Measurements from ENCODE around the gene SH3BGRL2.

Gene SH3BGRL2

GRCh38 chr6:79708095-79708791 lies 77.1 kb downstream of the SH3BGRL2 start:
- no peaks in the 10 kb centered on the region for H3K9me3 ChIP-seq (ENCODE audit: insufficient read depth, low read length, severe bottlenecking)
- H3K4me2 ChIP-seq (ENCODE audit: insufficient read depth, low read length): no peak overlapping the region
- H4K20me1 ChIP-seq (ENCODE audit: insufficient read depth, low read length): no peaks in the 10 kb centered on the region
- H3K79me2 ChIP-seq (ENCODE audit: insufficient read depth, low read length): no peaks in the 10 kb centered on the region
- ATAC-seq (ENCODE audit: insufficient read depth, low read depth) (no peak), DNase-seq (no peak)
- TF ChIP-seq EZH2 (IDR thresholded peaks at IDR 0.05; ENCODE audit: borderline replicate concordance, low read depth, low read length, severe bottlenecking) (no peak), CTCF (IDR thresholded peaks at IDR 0.05; ENCODE audit: borderline replicate concordance, extremely low read depth, low read length, poor library complexity, severe bottlenecking) (no peak)
- no peaks in the 10 kb centered on the region for H3K4me1 ChIP-seq (ENCODE audit: insufficient read depth, low read length)
- no peak overlapping the region for H2AFZ ChIP-seq (ENCODE audit: low read depth, low read length)
- no peak overlapping the region for H3K27ac ChIP-seq (ENCODE audit: low read length)
- H3K27me3 ChIP-seq (ENCODE audit: insufficient read depth, low read length, poor library complexity): no peaks in the 10 kb centered on the region
- no peak overlapping the region for H3K4me3 ChIP-seq (ENCODE audit: low read depth in 1 of 2, low read length in 2 of 2)
- H3K36me3 ChIP-seq (ENCODE audit: insufficient read depth, low read length): no peaks in the 10 kb centered on the region
- no peak overlapping the region for H3K9ac ChIP-seq (ENCODE audit: low read depth, low read length)

GRCh38 chr6:79710127-79710526 lies 79.0 kb downstream of the SH3BGRL2 start:
- no peaks in the 10 kb centered on the region for H4K20me1 ChIP-seq (ENCODE audit: insufficient read depth, low read length)

GRCh38 chr6:79711167-79711566 lies 80.0 kb downstream of the SH3BGRL2 start:
- H3K79me2 ChIP-seq (ENCODE audit: insufficient read depth, low read length): no peaks in the 10 kb centered on the region
- TF ChIP-seq CTCF (IDR thresholded peaks at IDR 0.05; ENCODE audit: borderline replicate concordance, extremely low read depth, low read length, poor library complexity, severe bottlenecking) (no peak), EZH2 (IDR thresholded peaks at IDR 0.05; ENCODE audit: borderline replicate concordance, low read depth, low read length, severe bottlenecking) (no peak)
- no peak overlapping the region for H3K27ac ChIP-seq (ENCODE audit: low read length)
- no peaks in the 10 kb centered on the region for H4K20me1 ChIP-seq (ENCODE audit: insufficient read depth, low read length)
- no peaks in the 10 kb centered on the region for H3K36me3 ChIP-seq (ENCODE audit: insufficient read depth, low read length)
- H3K4me2 ChIP-seq (ENCODE audit: insufficient read depth, low read length): no peak overlapping the region
- DNase-seq (no peak), ATAC-seq (ENCODE audit: insufficient read depth, low read depth) (no peak)
- H2AFZ ChIP-seq (ENCODE audit: low read depth, low read length): no peak overlapping the region
- H3K4me3 ChIP-seq (ENCODE audit: low read depth in 1 of 2, low read length in 2 of 2): no peak overlapping the region
- H3K9ac ChIP-seq (ENCODE audit: low read depth, low read length): no peak overlapping the region
- no peaks in the 10 kb centered on the region for H3K27me3 ChIP-seq (ENCODE audit: insufficient read depth, low read length, poor library complexity)
- no peaks in the 10 kb centered on the region for H3K4me1 ChIP-seq (ENCODE audit: insufficient read depth, low read length)
- H3K9me3 ChIP-seq (ENCODE audit: insufficient read depth, low read length, severe bottlenecking): no peaks in the 10 kb centered on the region

More at GRCh38 chr6:79710127-79710526, 79.0 kb downstream of the SH3BGRL2 start:
- no peak overlapping the region for H3K27ac ChIP-seq (ENCODE audit: low read length)
- H3K4me2 ChIP-seq (ENCODE audit: insufficient read depth, low read length): no peak overlapping the region
- H3K27me3 ChIP-seq (ENCODE audit: insufficient read depth, low read length, poor library complexity): no peaks in the 10 kb centered on the region
- H3K4me1 ChIP-seq (ENCODE audit: insufficient read depth, low read length): no peaks in the 10 kb centered on the region
- no peak for DNase-seq
- H3K36me3 ChIP-seq (ENCODE audit: insufficient read depth, low read length): no peaks in the 10 kb centered on the region
- H3K79me2 ChIP-seq (ENCODE audit: insufficient read depth, low read length): no peaks in the 10 kb centered on the region
- ATAC-seq (ENCODE audit: insufficient read depth, low read depth): no peak
- no peak overlapping the region for H2AFZ ChIP-seq (ENCODE audit: low read depth, low read length)
- H3K9ac ChIP-seq (ENCODE audit: low read depth, low read length): no peak overlapping the region
- H3K4me3 ChIP-seq (ENCODE audit: low read depth in 1 of 2, low read length in 2 of 2): no peak overlapping the region
- TF ChIP-seq EZH2 (IDR thresholded peaks at IDR 0.05; ENCODE audit: borderline replicate concordance, low read depth, low read length, severe bottlenecking) (no peak), CTCF (IDR thresholded peaks at IDR 0.05; ENCODE audit: borderline replicate concordance, extremely low read depth, low read length, poor library complexity, severe bottlenecking) (no peak)
- H3K9me3 ChIP-seq (ENCODE audit: insufficient read depth, low read length, severe bottlenecking): no peaks in the 10 kb centered on the region

Measured in DND-41 (cell line).